C1 segment of cervical spinal cord (tissue), 14 donors: Measurements from ENCODE around the gene SELENOO.

Experiments used
- DNase-seq, 14 donors: peaks; one replicate each; lab custom pipeline; 2025; lab: John Stamatoyannopoulos, UW

The SELENOO gene

GRCh38 chr22:50216684-50217520, 16.1 kb downstream of the SELENOO start:
- no peak for DNase-seq

- DNase-seq: no peak
Measured at GRCh38 chr22:50217543-50218152, 16.8 kb downstream of the SELENOO start.

- no peak for DNase-seq
Measured at GRCh38 chr22:50218153-50218995, 17.6 kb downstream of the SELENOO start.

- DNase-seq: no peak
Measured at GRCh38 chr22:50218996-50219727, 18.4 kb downstream of the SELENOO start.

- no peak for DNase-seq
Measured at GRCh38 chr22:50219800-50220602, 19.2 kb downstream of the SELENOO start.

- no peak for DNase-seq
Measured at GRCh38 chr22:50220603-50221409, 20.0 kb downstream of the SELENOO start.

- no peak for DNase-seq
Measured at GRCh38 chr22:50221410-50222300, 20.8 kb downstream of the SELENOO start.

- DNase-seq: no peak
Measured at GRCh38 chr22:50222508-50222907, 21.7 kb downstream of the SELENOO start.

GRCh38 chr22:50224071-50224470, 23.3 kb downstream of the SELENOO start:
- DNase-seq: no peak

- DNase-seq: no peak
Measured at GRCh38 chr22:50225200-50225969, 24.6 kb downstream of the SELENOO start.

- DNase-seq: no peak
Measured at GRCh38 chr22:50226063-50226874, 25.5 kb downstream of the SELENOO start.

GRCh38 chr22:50226875-50227165, 26.0 kb downstream of the SELENOO start:
- DNase-seq: no peak

GRCh38 chr22:50227579-50228215, 26.9 kb downstream of the SELENOO start:
- no peak for DNase-seq

GRCh38 chr22:50228366-50228765, 27.6 kb downstream of the SELENOO start:
- no peak for DNase-seq

GRCh38 chr22:50229370-50229769, 28.6 kb downstream of the SELENOO start:
- DNase-seq: no peak

- no peak for DNase-seq
Measured at GRCh38 chr22:50232481-50233151, 31.8 kb downstream of the SELENOO start.
